Liver (tissue), 9 donors: ENCODE results near the gene ARHGAP9. TPM values are rescaled to one million over a fixed set of nuclear protein-coding genes. Genes with fewer than 3 reads are reported as not detected.

Source experiments
- DNase-seq: peaks from one replicate; pipeline ENCODE4 v3.0.0-alpha.2; 2017; ENCODE audit warnings: low spot score
- H3K27ac ChIP-seq, 2 donors: one replicate each; pipeline ENCODE4 v1.7.0; 2013; ENCODE audit warnings: inconsistent platforms in 2 of 2, low read length in 2 of 2, control low read depth in 1 of 2, low read depth in 1 of 2, mild to moderate bottlenecking in 1 of 2
- H3K27me3 ChIP-seq, 4 donors: one replicate each; pipeline versions ENCODE4 v1.6.1 to v1.7.0; 2013; ENCODE audit warnings: low read length in 3 of 4, inconsistent platforms in 1 of 4, mild to moderate bottlenecking in 1 of 4, moderate library complexity in 1 of 4; ENCODE audit not compliant: control insufficient read depth in 4 of 4, insufficient read depth in 4 of 4
- H3K36me3 ChIP-seq, 4 donors: one replicate each; pipeline versions ENCODE4 v1.6.1 to v1.7.0; 2013; ENCODE audit warnings: low read length in 3 of 4, mild to moderate bottlenecking in 3 of 4, low read depth in 1 of 4, moderate library complexity in 1 of 4; ENCODE audit not compliant: control insufficient read depth in 4 of 4, insufficient read depth in 3 of 4
- H3K4me1 ChIP-seq, 4 donors: one replicate each; pipeline versions ENCODE4 v1.6.1 to v1.7.0; 2013; ENCODE audit warnings: low read length in 3 of 4, mild to moderate bottlenecking in 3 of 4, moderate library complexity in 1 of 4; ENCODE audit not compliant: control insufficient read depth in 4 of 4, insufficient read depth in 4 of 4
- H3K4me3 ChIP-seq, 3 donors: one replicate each; pipeline versions ENCODE4 v1.6.1 to v1.7.0; 2013; ENCODE audit warnings: low read length in 3 of 3, control low read depth in 1 of 3, low read depth in 1 of 3, mild to moderate bottlenecking in 1 of 3
- H3K9ac ChIP-seq, 2 donors: one replicate each; pipeline ENCODE4 v1.7.0; 2013; ENCODE audit warnings: low read length in 2 of 2, mild to moderate bottlenecking in 2 of 2, moderate library complexity in 2 of 2, control low read depth in 1 of 2, low read depth in 1 of 2
- H3K9me3 ChIP-seq, 4 donors: one replicate each; pipeline versions ENCODE4 v1.6.1 to v1.7.0; 2013; ENCODE audit warnings: low read length in 3 of 4; ENCODE audit not compliant: control insufficient read depth in 4 of 4
- EGR1 ChIP-seq, 2 donors: IDR thresholded peaks; 2 replicates each; pipeline ENCODE4 v1.6.1; 2016 to 2018; ENCODE audit warnings: antibody characterized with exemption in 2 of 2, low read depth in 2 of 2
- FOXA1 ChIP-seq: IDR thresholded peaks from 2 replicates; pipeline ENCODE4 v1.6.1; 2016; ENCODE audit warnings: antibody characterized with exemption
- FOXA2 ChIP-seq: IDR thresholded peaks from 2 replicates; pipeline ENCODE4 v1.6.1; 2016; ENCODE audit warnings: antibody characterized with exemption
- GABPA ChIP-seq, 2 donors: IDR thresholded peaks in 1 of 2; conservative IDR thresholded peaks in 1 of 2; 2 replicates each; pipeline ENCODE4 v1.6.1; 2016; ENCODE audit warnings: antibody characterized with exemption in 2 of 2, mild to moderate bottlenecking in 1 of 2, moderate library complexity in 1 of 2
- HNF4A ChIP-seq, 2 donors: conservative IDR thresholded peaks; 2 replicates each; pipeline ENCODE4 v1.6.1; 2016; ENCODE audit warnings: antibody characterized with exemption in 2 of 2, mild to moderate bottlenecking in 2 of 2
- HNF4G ChIP-seq: IDR thresholded peaks from 2 replicates; pipeline ENCODE4 v1.6.1; 2016; ENCODE audit warnings: antibody characterized with exemption
- JUND ChIP-seq, 2 donors: IDR thresholded peaks; 2 replicates each; pipeline ENCODE4 v1.6.1; 2016; ENCODE audit warnings: antibody characterized with exemption in 2 of 2
- NR2F2 ChIP-seq: IDR thresholded peaks from 2 replicates; pipeline ENCODE4 v1.6.1; 2016; ENCODE audit warnings: antibody characterized with exemption
- RAD21 ChIP-seq, 2 donors: IDR thresholded peaks; 2 replicates each; pipeline ENCODE4 v1.6.1; 2016; ENCODE audit warnings: antibody characterized with exemption in 2 of 2, mild to moderate bottlenecking in 2 of 2
- RXRA ChIP-seq, 2 donors: IDR thresholded peaks; 2 replicates each; pipeline ENCODE4 v1.6.1; 2017 to 2018; ENCODE audit warnings: antibody characterized with exemption in 2 of 2, mild to moderate bottlenecking in 1 of 2
- SP1 ChIP-seq: IDR thresholded peaks from 2 replicates; pipeline ENCODE4 v1.6.1; 2018; ENCODE audit warnings: antibody characterized with exemption, mild to moderate bottlenecking
- TAF1 ChIP-seq: conservative IDR thresholded peaks from 2 replicates; pipeline ENCODE4 v1.6.1; 2016; ENCODE audit warnings: antibody characterized with exemption, mild to moderate bottlenecking
- YY1 ChIP-seq: IDR thresholded peaks from 2 replicates; pipeline ENCODE4 v1.6.1; 2016; ENCODE audit warnings: antibody characterized with exemption, mild to moderate bottlenecking
- whole genome bisulfite sequencing: extraction: QIAGEN DNeasy Blood & Tissue Kit; methylation state at CpG from one replicate; pipeline ENCODE4 v1.1.7; 2013; 5-methylcytosine and 5-hydroxymethylcytosine counted together
- polyA plus RNA-seq, 2 donors: library from polyadenylated mRNA; stranded (reverse) in 1 of 2; unstranded in 1 of 2; fragments of 200-250 nt in 1 of 2; fragments of >200 nt in 1 of 2; fragmentation: Nextera tagmentation in 1 of 2; extraction: Ambion mirVana in 1 of 2; gene quantifications; one replicate each; pipeline versions ENCODE4 v1.2.1 to v1.2.3, GENCODE V29; 2013 to 2015
- total RNA-seq, 2 donors: library from RNA; depleted of rRNA; stranded (reverse); fragments of >200 nt; gene quantifications; one replicate each; pipeline ENCODE4 v1.2.3, GENCODE V29; 2014
- TF ChIP-seq, protein P1 (sequence below): fragments of 150-350 bp; IDR thresholded peaks from 2 replicates; pipeline ENCODE4 v1.5.1; 2017; ENCODE audit warnings: improper control_type of control experiment, low read depth, low read length; ENCODE audit not compliant: missing input control
- TF ChIP-seq, protein P2 (sequence below): IDR thresholded peaks from 2 replicates; pipeline ENCODE4 v1.6.1; 2016; ENCODE audit warnings: antibody characterized with exemption
- TF ChIP-seq, protein P3 (sequence below): IDR thresholded peaks from 2 replicates; pipeline ENCODE4 v1.6.1; 2016; ENCODE audit warnings: antibody characterized with exemption
- TF ChIP-seq, protein P4 (sequence below): IDR thresholded peaks from 2 replicates; pipeline ENCODE4 v1.6.1; 2016; ENCODE audit warnings: antibody characterized with exemption
- TF ChIP-seq, protein P5 (sequence below): IDR thresholded peaks from 2 replicates; pipeline ENCODE4 v1.6.1; 2016; ENCODE audit warnings: antibody characterized with exemption, mild to moderate bottlenecking
- donor health status: healthy.
- donor health status: healthy.
- donor health status: healthy.
- donor health status: healthy.
- donor health status: healthy.

Gene ARHGAP9
- total and polyA plus RNA-seq, 4 donors: 3.0 to 12.0 (median 7.1) TPM

GRCh38 chr12:57477710-57478681 lies 1.7 kb downstream of the ARHGAP9 start (continued):
- no peak for TF ChIP-seq RAD21 (IDR thresholded peaks at IDR 0.05)
- TF ChIP-seq, protein P1, sequence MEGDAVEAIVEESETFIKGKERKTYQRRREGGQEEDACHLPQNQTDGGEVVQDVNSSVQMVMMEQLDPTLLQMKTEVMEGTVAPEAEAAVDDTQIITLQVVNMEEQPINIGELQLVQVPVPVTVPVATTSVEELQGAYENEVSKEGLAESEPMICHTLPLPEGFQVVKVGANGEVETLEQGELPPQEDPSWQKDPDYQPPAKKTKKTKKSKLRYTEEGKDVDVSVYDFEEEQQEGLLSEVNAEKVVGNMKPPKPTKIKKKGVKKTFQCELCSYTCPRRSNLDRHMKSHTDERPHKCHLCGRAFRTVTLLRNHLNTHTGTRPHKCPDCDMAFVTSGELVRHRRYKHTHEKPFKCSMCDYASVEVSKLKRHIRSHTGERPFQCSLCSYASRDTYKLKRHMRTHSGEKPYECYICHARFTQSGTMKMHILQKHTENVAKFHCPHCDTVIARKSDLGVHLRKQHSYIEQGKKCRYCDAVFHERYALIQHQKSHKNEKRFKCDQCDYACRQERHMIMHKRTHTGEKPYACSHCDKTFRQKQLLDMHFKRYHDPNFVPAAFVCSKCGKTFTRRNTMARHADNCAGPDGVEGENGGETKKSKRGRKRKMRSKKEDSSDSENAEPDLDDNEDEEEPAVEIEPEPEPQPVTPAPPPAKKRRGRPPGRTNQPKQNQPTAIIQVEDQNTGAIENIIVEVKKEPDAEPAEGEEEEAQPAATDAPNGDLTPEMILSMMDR: no peak
- TF ChIP-seq HNF4G: no peak
- TF ChIP-seq NR2F2: no peak
- TF ChIP-seq EGR1 (IDR thresholded peaks at IDR 0.05; ENCODE audit: low read depth in 2 of 2): no peak

DNA sequence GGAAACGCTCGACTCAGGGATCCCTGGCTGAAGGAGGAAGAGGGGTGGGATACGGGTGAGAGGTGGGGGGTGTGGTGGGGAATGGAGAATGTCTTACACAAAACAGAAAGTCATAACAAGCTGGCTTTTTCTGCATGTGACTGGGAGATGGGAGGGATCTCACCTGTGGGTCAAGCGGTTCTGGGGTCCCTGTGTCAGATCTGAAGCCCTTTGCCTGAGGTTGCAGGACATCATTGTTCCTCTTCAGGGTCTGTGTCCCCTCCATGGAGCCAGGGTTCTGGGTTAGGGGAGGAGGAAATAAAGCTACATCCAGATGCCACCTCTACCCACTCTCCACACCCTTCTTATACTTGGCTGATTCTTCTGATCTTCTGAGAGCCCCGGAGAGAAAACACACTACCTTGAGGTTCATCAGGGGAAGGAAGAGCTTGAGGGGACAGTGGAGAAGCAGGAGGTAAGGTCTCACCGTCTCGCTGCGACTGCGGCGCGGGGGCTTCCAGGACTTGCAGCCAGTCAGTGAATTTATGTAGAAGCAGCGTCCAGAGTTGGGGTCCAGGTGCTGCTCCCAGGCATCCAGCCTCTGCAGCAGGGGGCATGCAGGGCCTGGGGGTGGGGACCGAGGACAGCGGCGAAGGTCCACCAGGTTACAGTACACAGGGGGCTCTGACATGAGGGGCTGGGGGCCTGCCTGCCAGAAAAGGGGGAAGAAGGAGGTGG lies 2.5 kb downstream of the ARHGAP9 start:
- H3K4me1 ChIP-seq: peaks cover 4 to 17% (median 12%) of the 10 kb centered on the region in 4 donors
- H3K9me3 ChIP-seq: no peaks in the 10 kb centered on the region
- peaks cover 0 to 6% (median 3%) of the 10 kb centered on the region in 4 donors for H3K27me3 ChIP-seq
- H3K36me3 ChIP-seq: peaks cover 0 to 2% (median 0%) of the 10 kb centered on the region in 4 donors
- TF ChIP-seq HNF4G: no peak
- no peak for TF ChIP-seq NR2F2
- no peak for TF ChIP-seq RXRA (IDR thresholded peaks at IDR 0.05)
- TF ChIP-seq EGR1 (IDR thresholded peaks at IDR 0.05; ENCODE audit: low read depth in 2 of 2): no peak
- TF ChIP-seq GABPA (IDR thresholded peaks at IDR 0.05 in 1 of 2, conservative IDR thresholded peaks at IDR 0.05 in 1 of 2): no peak
- no peak for TF ChIP-seq FOXA2
- no peak for TF ChIP-seq JUND (IDR thresholded peaks at IDR 0.05)
- TF ChIP-seq, protein P2, sequence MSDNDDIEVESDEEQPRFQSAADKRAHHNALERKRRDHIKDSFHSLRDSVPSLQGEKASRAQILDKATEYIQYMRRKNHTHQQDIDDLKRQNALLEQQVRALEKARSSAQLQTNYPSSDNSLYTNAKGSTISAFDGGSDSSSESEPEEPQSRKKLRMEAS: no peak
- TF ChIP-seq YY1: no peak
- TF ChIP-seq, protein P3, sequence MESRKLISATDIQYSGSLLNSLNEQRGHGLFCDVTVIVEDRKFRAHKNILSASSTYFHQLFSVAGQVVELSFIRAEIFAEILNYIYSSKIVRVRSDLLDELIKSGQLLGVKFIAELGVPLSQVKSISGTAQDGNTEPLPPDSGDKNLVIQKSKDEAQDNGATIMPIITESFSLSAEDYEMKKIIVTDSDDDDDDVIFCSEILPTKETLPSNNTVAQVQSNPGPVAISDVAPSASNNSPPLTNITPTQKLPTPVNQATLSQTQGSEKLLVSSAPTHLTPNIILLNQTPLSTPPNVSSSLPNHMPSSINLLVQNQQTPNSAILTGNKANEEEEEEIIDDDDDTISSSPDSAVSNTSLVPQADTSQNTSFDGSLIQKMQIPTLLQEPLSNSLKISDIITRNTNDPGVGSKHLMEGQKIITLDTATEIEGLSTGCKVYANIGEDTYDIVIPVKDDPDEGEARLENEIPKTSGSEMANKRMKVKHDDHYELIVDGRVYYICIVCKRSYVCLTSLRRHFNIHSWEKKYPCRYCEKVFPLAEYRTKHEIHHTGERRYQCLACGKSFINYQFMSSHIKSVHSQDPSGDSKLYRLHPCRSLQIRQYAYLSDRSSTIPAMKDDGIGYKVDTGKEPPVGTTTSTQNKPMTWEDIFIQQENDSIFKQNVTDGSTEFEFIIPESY: no peak
- TF ChIP-seq FOXA1: no peak
- TF ChIP-seq, protein P4, sequence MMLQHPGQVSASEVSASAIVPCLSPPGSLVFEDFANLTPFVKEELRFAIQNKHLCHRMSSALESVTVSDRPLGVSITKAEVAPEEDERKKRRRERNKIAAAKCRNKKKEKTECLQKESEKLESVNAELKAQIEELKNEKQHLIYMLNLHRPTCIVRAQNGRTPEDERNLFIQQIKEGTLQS: no peak
- no peak for TF ChIP-seq RAD21 (IDR thresholded peaks at IDR 0.05)
- TF ChIP-seq, protein P1: no peak
- no peak for TF ChIP-seq SP1
- no peak for TF ChIP-seq TAF1
- TF ChIP-seq, protein P5, sequence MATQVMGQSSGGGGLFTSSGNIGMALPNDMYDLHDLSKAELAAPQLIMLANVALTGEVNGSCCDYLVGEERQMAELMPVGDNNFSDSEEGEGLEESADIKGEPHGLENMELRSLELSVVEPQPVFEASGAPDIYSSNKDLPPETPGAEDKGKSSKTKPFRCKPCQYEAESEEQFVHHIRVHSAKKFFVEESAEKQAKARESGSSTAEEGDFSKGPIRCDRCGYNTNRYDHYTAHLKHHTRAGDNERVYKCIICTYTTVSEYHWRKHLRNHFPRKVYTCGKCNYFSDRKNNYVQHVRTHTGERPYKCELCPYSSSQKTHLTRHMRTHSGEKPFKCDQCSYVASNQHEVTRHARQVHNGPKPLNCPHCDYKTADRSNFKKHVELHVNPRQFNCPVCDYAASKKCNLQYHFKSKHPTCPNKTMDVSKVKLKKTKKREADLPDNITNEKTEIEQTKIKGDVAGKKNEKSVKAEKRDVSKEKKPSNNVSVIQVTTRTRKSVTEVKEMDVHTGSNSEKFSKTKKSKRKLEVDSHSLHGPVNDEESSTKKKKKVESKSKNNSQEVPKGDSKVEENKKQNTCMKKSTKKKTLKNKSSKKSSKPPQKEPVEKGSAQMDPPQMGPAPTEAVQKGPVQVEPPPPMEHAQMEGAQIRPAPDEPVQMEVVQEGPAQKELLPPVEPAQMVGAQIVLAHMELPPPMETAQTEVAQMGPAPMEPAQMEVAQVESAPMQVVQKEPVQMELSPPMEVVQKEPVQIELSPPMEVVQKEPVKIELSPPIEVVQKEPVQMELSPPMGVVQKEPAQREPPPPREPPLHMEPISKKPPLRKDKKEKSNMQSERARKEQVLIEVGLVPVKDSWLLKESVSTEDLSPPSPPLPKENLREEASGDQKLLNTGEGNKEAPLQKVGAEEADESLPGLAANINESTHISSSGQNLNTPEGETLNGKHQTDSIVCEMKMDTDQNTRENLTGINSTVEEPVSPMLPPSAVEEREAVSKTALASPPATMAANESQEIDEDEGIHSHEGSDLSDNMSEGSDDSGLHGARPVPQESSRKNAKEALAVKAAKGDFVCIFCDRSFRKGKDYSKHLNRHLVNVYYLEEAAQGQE: no peak
- TF ChIP-seq HNF4A (conservative IDR thresholded peaks at IDR 0.05): no peak
- no peak for DNase-seq
- H3K4me3 ChIP-seq: peak overlapping the region in 2 of 3 donors; percentile 2 to 12
- no peak overlapping the region for H3K9ac ChIP-seq
- WGBS: 76% methylated on average over 15 of the region's 15 CpGs
- H3K27ac ChIP-seq: peak overlapping the region; percentile 64 to 79
